Muscle of back (tissue), 11 donors: ENCODE measurements around the gene CETP. TPM values are rescaled to one million over a fixed set of nuclear protein-coding genes. Genes with fewer than 3 reads are reported as not detected.

Source experiments
- DNase-seq, 3 donors: peaks; one replicate each; pipeline versions ENCODE4 v3.0.0 to v3.0.0-alpha.2; 2013
- polyA plus RNA-seq, 10 donors: library from polyadenylated mRNA; unstranded; fragments of 120-200 nt; gene quantifications; one replicate each; pipeline ENCODE4 v1.2.1, GENCODE V29; 2013; ENCODE audit not compliant: insufficient read length in 10 of 10

The CETP gene
- polyA plus RNA-seq, 10 donors = 5.0 to 10.3 (median 6.9) TPM

DNA sequence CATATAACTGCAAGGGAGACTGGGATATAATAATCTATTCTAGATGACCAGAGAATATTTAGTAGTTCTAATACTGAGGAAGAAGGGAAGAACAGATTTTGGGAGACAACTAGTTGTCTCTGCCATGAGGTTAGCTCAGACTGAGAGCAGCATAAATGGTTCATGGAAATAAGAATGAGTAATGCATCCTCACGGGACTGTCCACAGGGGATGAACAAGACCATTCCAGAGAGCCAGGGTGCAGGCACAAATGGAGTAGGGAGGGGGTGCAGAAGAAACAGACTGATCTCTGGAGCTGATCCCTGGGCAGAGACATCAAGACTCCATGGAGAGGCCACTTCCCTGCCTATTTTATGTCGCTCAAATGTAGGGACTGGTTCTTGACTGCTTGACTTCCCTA lies 58.0 kb downstream of the CETP start:
- no peak for DNase-seq

DNA sequence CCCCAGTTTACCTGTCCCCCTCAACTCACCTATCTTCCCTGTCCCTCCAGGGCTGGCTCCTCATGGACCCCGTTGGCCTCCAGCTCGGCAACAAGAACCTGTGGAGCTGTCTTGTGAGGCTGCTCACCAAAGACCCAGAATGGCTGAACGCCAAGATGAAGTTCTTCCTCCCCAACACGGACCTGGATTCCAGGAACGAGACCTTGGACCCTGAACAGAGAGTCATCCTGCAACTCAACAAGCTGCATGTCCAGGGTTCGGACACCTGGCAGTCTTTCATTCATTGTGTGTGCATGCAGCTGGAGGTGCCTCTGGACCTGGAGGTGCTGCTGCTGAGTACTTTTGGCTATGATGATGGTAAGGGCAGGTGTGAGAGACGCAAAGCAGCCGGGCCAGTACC lies 58.9 kb downstream of the CETP start:
- no peak for DNase-seq

DNA sequence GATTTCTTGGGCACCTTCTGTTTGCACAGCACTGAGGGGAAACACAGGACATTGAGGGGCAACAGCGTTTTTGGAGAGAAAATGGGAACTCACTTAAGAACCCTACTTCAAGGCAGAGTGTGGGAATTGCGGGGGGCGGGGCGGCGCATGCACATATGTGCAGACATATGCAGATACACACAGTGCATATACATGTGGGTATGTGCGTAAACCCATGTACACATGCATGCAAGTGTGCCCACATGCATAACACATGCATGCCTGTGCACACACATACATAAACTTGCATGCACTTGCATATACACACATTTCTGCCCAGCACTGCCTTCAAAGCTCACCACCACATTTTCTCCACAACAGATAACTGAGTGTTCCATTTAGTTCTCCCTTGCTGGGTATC lies 60.0 kb downstream of the CETP start:
- no peak for DNase-seq

DNA sequence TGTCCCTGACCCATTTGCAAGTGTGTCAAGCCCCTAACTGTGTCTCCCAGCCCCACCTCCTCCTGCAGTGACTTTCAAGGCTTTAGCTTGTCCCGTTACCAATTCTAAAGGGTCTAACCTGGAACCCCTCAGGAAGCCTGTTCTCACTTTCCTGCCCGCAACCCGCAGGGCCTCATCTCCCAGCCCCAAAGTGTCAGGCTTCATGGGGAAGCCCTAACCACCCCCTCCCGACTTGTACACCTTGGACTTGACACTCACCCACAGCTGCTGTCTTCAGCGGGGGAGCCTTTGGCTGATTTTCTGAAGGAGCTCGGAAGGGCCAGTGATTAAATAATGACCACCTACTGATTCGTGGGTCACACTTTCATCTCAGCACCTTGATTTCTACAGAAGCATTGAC lies 60.7 kb downstream of the CETP start:
- DNase-seq = no peak

DNA sequence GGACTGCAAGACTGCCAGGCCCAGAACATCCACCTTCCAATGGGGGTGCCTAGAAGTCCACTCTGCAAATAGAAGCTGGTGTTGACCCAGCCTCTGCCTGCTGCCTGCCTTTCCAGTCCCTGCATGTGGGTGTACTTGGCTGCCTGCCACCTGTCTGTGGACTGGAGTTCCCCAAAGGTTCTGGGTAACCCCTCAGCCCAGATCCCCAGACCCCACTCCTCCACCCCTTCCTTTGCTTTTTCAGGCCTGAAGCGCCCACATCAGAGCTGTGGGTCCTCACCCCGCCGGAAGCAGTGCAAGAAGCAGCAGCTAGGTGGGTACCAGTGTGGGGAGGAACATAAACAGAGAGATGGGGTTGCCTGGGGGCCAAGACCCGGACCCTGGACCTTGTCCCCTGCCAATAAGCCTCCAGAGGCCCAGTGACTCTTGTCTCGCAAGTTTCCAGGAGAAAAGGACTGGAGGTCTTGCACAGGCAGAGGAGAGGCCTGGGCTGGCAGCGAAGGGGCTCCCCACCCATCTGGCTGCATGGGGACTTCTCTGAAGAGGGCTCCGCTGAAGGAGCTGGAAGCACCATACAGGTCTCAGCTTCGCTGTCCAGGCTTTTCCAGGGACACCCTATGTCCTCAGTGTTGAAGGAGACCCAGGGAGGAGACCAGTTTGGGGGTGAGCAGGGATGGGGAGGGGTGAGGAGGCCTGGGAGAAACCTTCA lies 61.9 kb downstream of the CETP start:
- DNase-seq = no peak

GRCh38 chr16:57024894-57025680 lies 63.3 kb downstream of the CETP start:
- no peak for DNase-seq

DNA sequence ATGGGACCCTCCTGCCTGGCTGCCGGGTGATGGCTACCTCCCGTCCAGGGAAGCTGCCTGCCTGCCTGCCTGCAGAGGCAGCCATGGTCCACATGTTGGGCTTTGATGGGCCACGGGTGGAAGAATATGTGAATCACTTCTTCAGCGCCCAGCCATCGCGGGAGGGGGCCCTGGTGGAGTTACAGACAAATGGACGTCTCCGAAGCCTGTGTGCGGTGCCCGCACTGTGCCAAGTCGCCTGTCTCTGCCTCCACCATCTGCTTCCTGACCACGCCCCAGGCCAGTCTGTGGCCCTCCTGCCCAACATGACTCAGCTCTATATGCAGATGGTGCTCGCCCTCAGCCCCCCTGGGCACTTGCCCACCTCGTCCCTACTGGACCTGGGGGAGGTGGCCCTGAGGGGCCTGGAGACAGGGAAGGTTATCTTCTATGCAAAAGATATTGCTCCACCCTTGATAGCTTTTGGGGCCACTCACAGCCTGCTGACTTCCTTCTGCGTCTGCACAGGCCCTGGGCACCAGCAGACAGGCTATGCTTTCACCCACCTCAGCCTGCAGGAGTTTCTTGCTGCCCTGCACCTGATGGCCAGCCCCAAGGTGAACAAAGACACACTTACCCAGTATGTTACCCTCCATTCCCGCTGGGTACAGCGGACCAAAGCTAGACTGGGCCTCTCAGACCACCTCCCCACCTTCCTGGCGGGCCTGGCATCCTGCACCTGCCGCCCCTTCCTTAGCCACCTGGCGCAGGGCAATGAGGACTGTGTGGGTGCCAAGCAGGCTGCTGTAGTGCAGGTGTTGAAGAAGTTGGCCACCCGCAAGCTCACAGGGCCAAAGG lies 64.4 kb downstream of the CETP start:
- no peak for DNase-seq

DNA sequence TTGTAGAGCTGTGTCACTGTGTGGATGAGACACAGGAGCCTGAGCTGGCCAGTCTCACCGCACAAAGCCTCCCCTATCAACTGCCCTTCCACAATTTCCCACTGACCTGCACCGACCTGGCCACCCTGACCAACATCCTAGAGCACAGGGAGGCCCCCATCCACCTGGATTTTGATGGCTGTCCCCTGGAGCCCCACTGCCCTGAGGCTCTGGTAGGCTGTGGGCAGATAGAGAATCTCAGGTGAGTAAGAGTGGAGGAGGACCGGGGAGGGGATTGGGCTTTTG lies 65.0 kb downstream of the CETP start:
- DNase-seq = no peak

DNA sequence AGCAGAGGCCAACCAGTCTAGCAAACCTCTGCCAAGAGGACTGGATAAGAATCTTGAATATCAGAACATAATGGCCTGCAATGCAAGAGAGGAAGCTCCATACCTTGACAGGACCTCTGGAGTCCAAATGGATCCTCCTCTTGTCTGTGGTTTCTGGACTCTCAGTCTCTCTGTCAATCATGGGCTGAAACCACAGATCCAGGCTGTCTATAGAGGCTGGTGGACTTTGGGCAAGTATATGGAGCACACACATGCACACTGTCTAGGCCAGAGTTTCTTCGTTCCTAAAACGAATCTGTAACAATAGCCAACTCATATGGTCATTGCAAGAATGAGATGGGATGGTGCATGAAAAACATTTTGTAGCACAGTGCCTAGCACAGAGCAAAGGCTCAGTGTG lies 65.3 kb downstream of the CETP start:
- DNase-seq = no peak

- no peak for DNase-seq
Measured at GRCh38 chr16:57028086-57028485, 66.3 kb downstream of the CETP start.

- DNase-seq = no peak
Measured at GRCh38 chr16:57029161-57030160, 67.7 kb downstream of the CETP start.

DNA sequence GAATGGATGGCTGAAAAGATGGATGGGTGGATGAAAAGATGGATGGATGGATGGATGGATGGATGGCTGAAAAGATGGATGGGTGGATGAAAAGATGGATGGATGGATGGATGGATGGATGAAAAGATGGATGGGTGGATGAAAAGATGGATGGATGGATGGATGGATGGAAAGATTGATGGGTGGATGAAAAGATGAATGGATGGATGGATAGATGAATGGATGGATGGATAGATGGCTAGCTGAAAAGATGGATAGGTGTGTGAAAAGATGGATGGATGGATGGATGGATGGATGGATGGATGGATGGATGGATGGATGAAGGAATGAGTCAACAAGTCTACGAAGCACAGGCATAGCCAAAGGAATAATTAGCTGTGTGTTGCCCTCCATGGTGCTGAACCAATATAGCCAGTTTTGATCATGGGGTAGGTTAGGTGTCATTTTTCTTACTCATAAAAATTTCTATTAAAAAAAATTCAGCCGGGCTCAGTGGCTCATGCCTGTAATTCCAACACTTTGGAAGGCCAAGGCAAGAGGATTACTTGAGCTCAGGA lies 68.7 kb downstream of the CETP start:
- no peak for DNase-seq

GRCh38 chr16:57031156-57031555 lies 69.4 kb downstream of the CETP start:
- no peak for DNase-seq

GRCh38 chr16:57032346-57032745 lies 70.6 kb downstream of the CETP start:
- no peak for DNase-seq

- no peak for DNase-seq
Measured at GRCh38 chr16:57032931-57033330, 71.2 kb downstream of the CETP start.

Other genes starting within 250 kb of the CETP start
- gene NUP93, start 231.8 kb upstream of the CETP start, polyA plus RNA-seq = 10 to 100 TPM; 36.8 to 52.1 (median 45.5) TPM
- gene SLC12A3, start 96.7 kb upstream of the CETP start, polyA plus RNA-seq = under 1 TPM in 3 of 10 donors, not detected in 7; 0.05 to 0.11 (median 0.10) TPM
- gene HERPUD1, start 29.8 kb upstream of the CETP start, polyA plus RNA-seq = 10 to 100 TPM; 62.5 to 98.4 (median 72.7) TPM
- 10 to 100 TPM in 1 of 10 donors, 1 to 10 TPM in 9; 2.4 to 11.2 (median 4.9) TPM for gene NLRC5, start 27.6 kb downstream of the CETP start, polyA plus RNA-seq
- 10 to 100 TPM; 24.0 to 35.2 (median 25.8) TPM for gene CPNE2, start 130.6 kb downstream of the CETP start, polyA plus RNA-seq
- 10 to 100 TPM; 42.9 to 71.2 (median 56.2) TPM for gene PSME3IP1, start 224.1 kb downstream of the CETP start, polyA plus RNA-seq
- gene RSPRY1, start 224.4 kb downstream of the CETP start, polyA plus RNA-seq = 10 to 100 TPM; 21.6 to 30.1 (median 25.2) TPM